Hepatocyte (in vitro differentiated cells): ENCODE results near the gene MCRS1. TPM values are rescaled to one million over a fixed set of nuclear protein-coding genes. Genes with fewer than 3 reads are reported as not detected.

ENCODE experiments used
- DNase-seq: peaks from one replicate; pipeline ENCODE4 v3.0.0-alpha.2; 2016; ENCODE audit warnings: low spot score
- H2AFZ ChIP-seq: fragments of 200-600 bp; sonication (generic); 2 replicates; pipeline ENCODE4 v1.6.0; 2016; ENCODE audit warnings: antibody characterized with exemption, mild to moderate bottlenecking
- H3K27ac ChIP-seq: fragments of 200-600 bp; sonication (generic); 2 replicates; pipeline ENCODE4 v1.5.1; 2016; ENCODE audit warnings: mild to moderate bottlenecking
- H3K27me3 ChIP-seq: fragments of 200-600 bp; sonication (generic); 2 replicates; pipeline ENCODE4 v1.6.1; 2016
- H3K36me3 ChIP-seq: fragments of 200-600 bp; sonication (generic); replicated peaks from 2 replicates; pipeline ENCODE4 v1.5.1; 2016; ENCODE audit warnings: low read depth; ENCODE audit not compliant: insufficient read depth
- H3K4me1 ChIP-seq: fragments of 200-600 bp; sonication (generic); 2 replicates; pipeline ENCODE4 v1.5.1; 2016; ENCODE audit warnings: mild to moderate bottlenecking, moderate library complexity; ENCODE audit not compliant: insufficient read depth
- H3K4me2 ChIP-seq: fragments of 200-600 bp; sonication (generic); 2 replicates; pipeline ENCODE4 v1.6.0; 2016
- H3K4me3 ChIP-seq: fragments of 200-600 bp; sonication (generic); 2 replicates; pipeline ENCODE4 v1.5.1; 2016; ENCODE audit warnings: mild to moderate bottlenecking
- H3K79me2 ChIP-seq: fragments of 200-600 bp; sonication (generic); 2 replicates; pipeline ENCODE4 v1.6.0; 2017; ENCODE audit warnings: mild to moderate bottlenecking
- H3K9me2 ChIP-seq: fragments of 200-600 bp; sonication (generic); replicated peaks from 2 replicates; pipeline ENCODE4 v1.6.0; 2017; ENCODE audit warnings: mild to moderate bottlenecking; ENCODE audit not compliant: insufficient read depth
- H3K9me3 ChIP-seq: fragments of 200-600 bp; sonication (generic); 2 replicates; pipeline ENCODE4 v1.5.1; 2016; ENCODE audit warnings: low read depth, mild to moderate bottlenecking
- H4K20me1 ChIP-seq: fragments of 200-600 bp; sonication (generic); 2 replicates; pipeline ENCODE4 v1.6.0; 2016; ENCODE audit warnings: mild to moderate bottlenecking; ENCODE audit not compliant: insufficient read depth, poor library complexity, severe bottlenecking
- EZH2 ChIP-seq: fragments of 200-600 bp; sonication (generic); IDR thresholded peaks from 2 replicates; pipeline ENCODE4 v1.6.1; 2016; ENCODE audit warnings: antibody characterized with exemption, mild to moderate bottlenecking, borderline replicate concordance
- EZH2phosphoT487 ChIP-seq: fragments of 200-600 bp; sonication (generic); IDR thresholded peaks from one replicate; pipeline ENCODE4 v1.6.1; 2018; ENCODE audit warnings: antibody characterized with exemption, mild to moderate bottlenecking, low read depth, moderate library complexity; ENCODE audit not compliant: unreplicated experiment, severe bottlenecking
- WGBS: methylation state at CpG from one replicate; pipeline ENCODE4 v1.1.6; 2016; ENCODE audit warnings: low lambda C conversion rate; ENCODE audit errors: missing lambda C conversion rate; 5-methylcytosine and 5-hydroxymethylcytosine counted together
- polyA plus RNA-seq: library from polyadenylated mRNA; unstranded; fragments of >200 nt; fragmentation: Nextera tagmentation; extraction: Ambion mirVana; gene quantifications from 2 replicates; pipeline ENCODE4 v1.2.1, GENCODE V29; 2016
- total RNA-seq: library from RNA; depleted of rRNA; stranded (reverse); fragments of >200 nt; gene quantifications from 2 replicates; pipeline ENCODE4 v1.2.3, GENCODE V29; 2014
- TF ChIP-seq, protein P1 (sequence below): fragments of 200-600 bp; sonication (generic); IDR thresholded peaks from 2 replicates; pipeline ENCODE4 v1.5.1; 2016; ENCODE audit warnings: antibody characterized with exemption, mild to moderate bottlenecking; ENCODE audit not compliant: poor library complexity

The MCRS1 gene
- total and polyA plus RNA-seq, 2 experiments from 2014 or later = 51.4 to 57.7 TPM

- Histone ChIP-seq H3K36me3 (no peaks in the 10 kb centered on the region), H3K27me3 (peaks cover 66% of the 10 kb centered on the region), H2AFZ (no peak overlapping the region), H3K4me3 (no peak overlapping the region), H3K27ac (no peak overlapping the region), H3K79me2 (no peaks in the 10 kb centered on the region), H3K4me1 (peaks cover 5% of the 10 kb centered on the region), H4K20me1 (no peaks in the 10 kb centered on the region), H3K4me2 (no peak overlapping the region), H3K9me3 (no peaks in the 10 kb centered on the region), H3K9me2 (no peaks in the 10 kb centered on the region)
- TF ChIP-seq EZH2phosphoT487 (no peak), EZH2 (no peak)
- TF ChIP-seq, protein P1, sequence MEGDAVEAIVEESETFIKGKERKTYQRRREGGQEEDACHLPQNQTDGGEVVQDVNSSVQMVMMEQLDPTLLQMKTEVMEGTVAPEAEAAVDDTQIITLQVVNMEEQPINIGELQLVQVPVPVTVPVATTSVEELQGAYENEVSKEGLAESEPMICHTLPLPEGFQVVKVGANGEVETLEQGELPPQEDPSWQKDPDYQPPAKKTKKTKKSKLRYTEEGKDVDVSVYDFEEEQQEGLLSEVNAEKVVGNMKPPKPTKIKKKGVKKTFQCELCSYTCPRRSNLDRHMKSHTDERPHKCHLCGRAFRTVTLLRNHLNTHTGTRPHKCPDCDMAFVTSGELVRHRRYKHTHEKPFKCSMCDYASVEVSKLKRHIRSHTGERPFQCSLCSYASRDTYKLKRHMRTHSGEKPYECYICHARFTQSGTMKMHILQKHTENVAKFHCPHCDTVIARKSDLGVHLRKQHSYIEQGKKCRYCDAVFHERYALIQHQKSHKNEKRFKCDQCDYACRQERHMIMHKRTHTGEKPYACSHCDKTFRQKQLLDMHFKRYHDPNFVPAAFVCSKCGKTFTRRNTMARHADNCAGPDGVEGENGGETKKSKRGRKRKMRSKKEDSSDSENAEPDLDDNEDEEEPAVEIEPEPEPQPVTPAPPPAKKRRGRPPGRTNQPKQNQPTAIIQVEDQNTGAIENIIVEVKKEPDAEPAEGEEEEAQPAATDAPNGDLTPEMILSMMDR = no peak
- DNase-seq = no peak
- 76% methylated on average over 20 of the region's 20 CpGs for WGBS
Measured at GRCh38 chr12:49543221-49543913, 24.6 kb downstream of the MCRS1 start.

DNA sequence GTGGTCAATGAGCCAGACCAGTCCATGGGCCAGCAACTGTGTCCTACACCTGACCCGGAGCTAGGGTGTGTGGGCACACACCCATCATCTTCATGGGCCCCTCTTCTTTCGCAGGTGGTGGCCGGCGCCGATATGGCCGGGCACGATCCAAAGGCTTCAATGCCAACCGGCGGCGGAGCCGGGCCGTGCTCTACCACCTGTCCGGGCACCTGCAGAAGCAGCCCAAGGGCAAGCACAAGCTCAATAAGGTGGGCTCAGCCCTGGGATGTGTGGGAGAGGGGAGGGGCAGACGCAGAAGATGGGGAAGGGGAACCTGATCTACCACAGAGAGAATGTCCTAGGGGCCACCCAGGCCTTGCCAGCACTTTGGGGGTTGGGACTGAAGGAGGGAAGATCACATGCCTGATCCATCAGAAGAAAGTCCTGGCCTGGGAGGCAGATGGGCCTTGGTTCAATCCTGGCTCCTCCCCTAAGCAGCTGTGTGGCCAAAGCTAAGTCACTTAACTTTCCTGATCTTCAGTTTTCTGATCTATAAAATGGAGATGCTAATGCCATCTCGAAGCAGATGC, 25.3 kb downstream of the MCRS1 start:
- no peaks in the 10 kb centered on the region for H4K20me1 ChIP-seq
- no peak overlapping the region for H2AFZ ChIP-seq
- no peaks in the 10 kb centered on the region for H3K9me2 ChIP-seq
- no peak overlapping the region for H3K4me3 ChIP-seq
- no peak overlapping the region for H3K4me2 ChIP-seq
- peaks cover 68% of the 10 kb centered on the region for H3K27me3 ChIP-seq
- WGBS = 95% methylated on average over 15 of the region's 15 CpGs
- TF ChIP-seq, protein P1 = no peak
- TF ChIP-seq EZH2phosphoT487 (no peak), EZH2 (no peak)
- H3K36me3 ChIP-seq = no peaks in the 10 kb centered on the region
- H3K79me2 ChIP-seq = no peaks in the 10 kb centered on the region
- DNase-seq = no peak
- peaks cover 10% of the 10 kb centered on the region for H3K4me1 ChIP-seq
- no peak overlapping the region for H3K27ac ChIP-seq
- H3K9me3 ChIP-seq = no peaks in the 10 kb centered on the region

DNA sequence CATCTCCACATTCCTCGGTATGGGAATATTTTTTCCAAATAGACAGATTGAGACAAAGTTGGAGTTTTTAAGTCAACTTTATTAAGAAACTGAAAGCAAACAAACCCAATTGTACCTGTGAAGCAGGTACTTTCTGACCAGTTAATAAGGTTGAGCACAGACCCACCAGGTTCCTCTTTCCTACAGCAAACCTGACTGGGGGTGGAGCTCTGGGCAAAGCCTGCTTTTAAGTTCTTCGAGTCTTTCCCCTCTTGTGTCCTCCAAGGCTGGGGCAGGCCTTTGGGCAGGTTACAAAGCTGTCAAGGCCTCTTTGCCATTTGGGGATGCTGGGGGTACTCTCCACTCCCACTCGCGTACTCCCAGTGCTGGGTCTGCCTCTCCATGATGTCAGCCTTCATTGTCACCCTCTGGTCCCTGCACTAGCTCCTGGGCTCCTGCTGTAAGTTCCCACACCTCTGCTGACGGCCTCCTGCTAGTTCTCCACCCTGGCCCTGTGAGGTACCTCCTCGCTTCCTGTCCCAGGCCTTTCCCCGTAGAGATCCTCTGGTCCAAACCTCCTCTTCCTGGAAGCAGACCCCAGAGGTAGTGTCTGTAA, 25.9 kb downstream of the MCRS1 start:
- no peak for DNase-seq
- no peak overlapping the region for H3K4me2 ChIP-seq
- TF ChIP-seq, protein P1 = no peak
- peaks cover 74% of the 10 kb centered on the region for H3K27me3 ChIP-seq
- H3K4me3 ChIP-seq = no peak overlapping the region
- H3K36me3 ChIP-seq = no peaks in the 10 kb centered on the region
- no peak overlapping the region for H3K27ac ChIP-seq
- 94% methylated on average over 7 of the region's 7 CpGs for WGBS
- peaks cover 15% of the 10 kb centered on the region for H3K4me1 ChIP-seq
- no peaks in the 10 kb centered on the region for H4K20me1 ChIP-seq
- H3K9me2 ChIP-seq = no peaks in the 10 kb centered on the region
- H3K79me2 ChIP-seq = no peaks in the 10 kb centered on the region
- no peaks in the 10 kb centered on the region for H3K9me3 ChIP-seq
- no peak overlapping the region for H2AFZ ChIP-seq
